HepG2 (cell line): ENCODE results near the gene SEPTIN2. TPM values are rescaled to one million over a fixed set of nuclear protein-coding genes. Genes with fewer than 3 reads are reported as not detected.

ENCODE experiments used
- CERS6 ChIP-seq: sonication (generic); formaldehyde crosslinking; IDR thresholded peaks from 2 replicates; pipeline ENCODE4 v1.5.0; 2020; ENCODE audit warnings: missing genetic modification reagents
- ETS1 ChIP-seq: sonication (generic); formaldehyde crosslinking; IDR thresholded peaks from 2 replicates; pipeline ENCODE4 v1.4.0; 2020; ENCODE audit warnings: missing genetic modification reagents
- FOXP1 ChIP-seq, 2 experiments: fragments of 450-650 bp in 1 of 2; IDR thresholded peaks; 2 replicates each; pipeline ENCODE4 v1.6.1; 2017 to 2018; ENCODE audit warnings: antibody characterized with exemption in 1 of 2
- HNF4G ChIP-seq, 2 experiments: sonication (generic) in 1 of 2; formaldehyde crosslinking in 1 of 2; IDR thresholded peaks; 2 replicates each; pipeline versions ENCODE4 v1.4.0 to v1.6.1; 2011 to 2020; ENCODE audit warnings: borderline replicate concordance in 2 of 2, low read depth in 2 of 2, mild to moderate bottlenecking in 2 of 2, low read length in 1 of 2, missing genetic modification reagents in 1 of 2, moderate library complexity in 1 of 2
- PPARG ChIP-seq: conservative IDR thresholded peaks from 2 replicates; pipeline ENCODE4 v1.6.1; 2016; ENCODE audit warnings: missing biosample characterization, missing genetic modification reagents
- SALL1 ChIP-seq: sonication (generic); formaldehyde crosslinking; IDR thresholded peaks from 2 replicates; pipeline ENCODE4 v1.8.0; 2022; ENCODE audit warnings: mild to moderate bottlenecking, missing genetic modification reagents
- SAP130 ChIP-seq: IDR thresholded peaks from 2 replicates; pipeline ENCODE4 v1.6.1; 2016; ENCODE audit warnings: low read depth
- SNAPC4 ChIP-seq: sonication (generic); formaldehyde crosslinking; IDR thresholded peaks from 2 replicates; pipeline ENCODE4 v1.4.0; 2020; ENCODE audit warnings: mild to moderate bottlenecking, missing genetic modification reagents
- TBX2 ChIP-seq: sonication (generic); formaldehyde crosslinking; IDR thresholded peaks from 2 replicates; pipeline ENCODE4 v1.5.0; 2020; ENCODE audit warnings: missing genetic modification reagents, mild to moderate bottlenecking, borderline replicate concordance
- USF2 ChIP-seq, 2 experiments: sonication (generic) in 1 of 2; formaldehyde crosslinking in 1 of 2; IDR thresholded peaks; 2 replicates each; pipeline versions ENCODE4 v1.5.1 to v1.6.1; 2011 to 2020; ENCODE audit warnings: borderline replicate concordance in 1 of 2, low read depth in 1 of 2, low read length in 1 of 2, mild to moderate bottlenecking in 1 of 2, missing genetic modification reagents in 1 of 2, moderate library complexity in 1 of 2
- ZBTB43 ChIP-seq: sonication (generic); formaldehyde crosslinking; conservative IDR thresholded peaks from 2 replicates; pipeline ENCODE4 v1.4.0; 2020; ENCODE audit warnings: missing genetic modification reagents
- ZFP41 ChIP-seq: sonication (generic); formaldehyde crosslinking; IDR thresholded peaks from 2 replicates; pipeline ENCODE4 v1.4.0; 2020; ENCODE audit warnings: mild to moderate bottlenecking, missing genetic modification reagents, borderline replicate concordance
- ZFP91 ChIP-seq: sonication (generic); formaldehyde crosslinking; IDR thresholded peaks from 2 replicates; pipeline ENCODE4 v1.9.0; 2022; ENCODE audit warnings: missing genetic modification reagents, mild to moderate bottlenecking, borderline replicate concordance
- ZFX ChIP-seq: sonication (generic); formaldehyde crosslinking; IDR thresholded peaks from 2 replicates; pipeline ENCODE4 v1.4.0; 2020; ENCODE audit warnings: mild to moderate bottlenecking, low read depth, missing genetic modification reagents, moderate library complexity
- ZMYM3 ChIP-seq: sonication (generic); formaldehyde crosslinking; IDR thresholded peaks from 2 replicates; pipeline ENCODE4 v1.5.1; 2020; ENCODE audit warnings: mild to moderate bottlenecking, missing genetic modification reagents
- polyA plus RNA-seq, 8 experiments: library from polyadenylated mRNA; depleted of rRNA in 3 of 8; stranded (reverse) in 7 of 8; unstranded in 1 of 8; fragments of >200 nt; fragmentation: Illumina TruSeq in 4 of 8; extraction: Trizol in 4 of 8; gene quantifications; 2 replicates each; pipeline versions ENCODE4 v1.2.1 to v1.2.3, GENCODE V29; 2011 to 2016; ENCODE audit warnings: low read depth in 4 of 8, missing spikeins in 1 of 8, mixed read lengths in 1 of 8; ENCODE audit not compliant: insufficient read depth in 1 of 8
- total RNA-seq, 5 experiments: library from RNA; depleted of rRNA; stranded (reverse); fragments of >200 nt; fragmentation: Illumina TruSeq; extraction: Trizol; gene quantifications; 2 replicates each; pipeline ENCODE4 v1.2.3, GENCODE V29; 2016; ENCODE audit warnings: low read depth in 1 of 5

Gene SEPTIN2
- total and polyA plus RNA-seq, 2 of the 13 experiments (the other 11 are each of a cell fraction or from before 2014, with no cell fraction given) = 493 to 733 TPM

GRCh38 chr2:241302083-241302482, 13.6 kb upstream of the SEPTIN2 start (continued):
- no peak for TF ChIP-seq ZFP41 (CRISPR knock-in tag)
- 0 out of 2 replicates have a peak, but pooled peaks have one; percentile 57 for TF ChIP-seq ZBTB43 (CRISPR knock-in tag)
- no peak for TF ChIP-seq USF2 (IDR thresholded peaks at IDR 0.05; ENCODE audit: low read depth, low read length)
- TF ChIP-seq USF2 (CRISPR knock-in tag; IDR thresholded peaks at IDR 0.05; ENCODE audit: borderline replicate concordance) = no peak
- no peak for TF ChIP-seq SNAPC4 (CRISPR knock-in tag)
- no peak for TF ChIP-seq FOXP1 (IDR thresholded peaks at IDR 0.05)
- 0 out of 2 replicates have a peak, but pooled peaks have one; percentile 45 for TF ChIP-seq FOXP1 (CRISPR knock-in tag; IDR thresholded peaks at IDR 0.05)
- no peak for TF ChIP-seq ZMYM3 (CRISPR knock-in tag)
- 0 out of 2 replicates have a peak, but pooled peaks have one; percentile 22 for TF ChIP-seq SALL1 (CRISPR knock-in tag)
- no peak for TF ChIP-seq CERS6 (CRISPR knock-in tag)
- no peak for TF ChIP-seq PPARG (CRISPR knock-in tag)
- TF ChIP-seq ZFX (CRISPR knock-in tag) = 0 out of 2 replicates have a peak, but pooled peaks have one; percentile 7
- TF ChIP-seq SAP130 (CRISPR knock-in tag) = 0 out of 2 replicates have a peak, but pooled peaks have one; percentile 2
- no peak for TF ChIP-seq ETS1 (CRISPR knock-in tag)
- TF ChIP-seq HNF4G (IDR thresholded peaks at IDR 0.05; ENCODE audit: borderline replicate concordance, low read depth, low read length) = peak; percentile 47; the same call in 1 of the 2 replicates
- TF ChIP-seq HNF4G (CRISPR knock-in tag; IDR thresholded peaks at IDR 0.05; ENCODE audit: borderline replicate concordance, low read depth) = no peak
- TF ChIP-seq TBX2 (CRISPR knock-in tag) = peak; percentile 73; the same call in 1 of the 2 replicates
- no peak for TF ChIP-seq ZFP91
